NB4 (cell line): ENCODE measurements around the gene MDC1.

ENCODE experiments used
- CTCF ChIP-seq: IDR thresholded peaks from one replicate; pipeline ENCODE4 v1.5.1; 2012; ENCODE audit warnings: low read depth, low read length
- MAX ChIP-seq: IDR thresholded peaks from 2 replicates; pipeline ENCODE4 v1.6.1; 2011; ENCODE audit warnings: low read depth, low read length

GRCh38 chr6:30766461-30767157 is 49.5 kb upstream of the MDC1 start:
- no peak for TF ChIP-seq CTCF
- no peak for TF ChIP-seq MAX
